ENCODE results near the gene HHATL.

DNA sequence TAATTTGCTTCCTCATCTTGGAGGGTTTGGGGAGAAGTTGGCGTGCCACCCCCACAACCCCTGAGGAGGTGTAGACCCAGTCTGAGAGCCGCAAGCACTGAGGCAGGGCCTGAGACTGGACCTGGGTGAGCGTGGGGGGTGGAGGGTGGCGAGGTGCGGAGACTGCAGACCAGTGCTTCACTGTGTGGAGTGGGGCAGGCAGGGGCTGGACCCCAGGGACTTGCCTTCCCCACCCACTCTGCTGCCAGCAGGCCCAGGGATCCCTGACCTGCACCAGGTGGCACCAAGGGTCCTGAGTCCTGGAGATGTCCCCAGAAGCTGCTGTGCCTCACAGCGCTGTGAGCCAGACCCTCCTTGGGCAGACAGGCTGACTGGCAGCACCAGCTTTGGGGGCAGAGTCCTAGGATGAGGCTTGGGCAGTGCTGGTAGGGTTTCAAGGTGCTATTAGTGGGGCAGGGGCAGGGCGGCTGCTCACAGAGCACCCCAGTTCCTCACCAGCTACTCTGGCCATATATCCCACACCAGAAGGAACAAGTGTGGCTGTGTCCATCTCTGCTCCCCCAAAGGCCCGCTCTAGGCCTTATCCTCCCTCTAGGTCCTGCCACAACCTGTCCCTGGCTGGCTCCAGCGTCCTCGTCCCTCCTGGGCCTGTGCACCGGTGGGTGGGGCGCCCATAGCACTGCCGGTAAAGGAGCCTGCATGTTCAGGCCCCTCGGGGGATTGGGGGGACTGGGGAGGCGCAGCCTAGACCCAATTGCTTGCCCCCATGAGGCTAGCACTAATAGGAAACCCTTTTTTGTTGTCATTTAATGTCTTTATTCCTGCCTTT lies 37.3 kb downstream of the HHATL start:
- no peak for TF ChIP-seq SP1 (IDR thresholded peaks at IDR 0.05)
- TF ChIP-seq CTCF (IDR thresholded peaks at IDR 0.05; ENCODE audit: low read depth, low read length, missing input control), result no peak
- TF ChIP-seq, protein P1, sequence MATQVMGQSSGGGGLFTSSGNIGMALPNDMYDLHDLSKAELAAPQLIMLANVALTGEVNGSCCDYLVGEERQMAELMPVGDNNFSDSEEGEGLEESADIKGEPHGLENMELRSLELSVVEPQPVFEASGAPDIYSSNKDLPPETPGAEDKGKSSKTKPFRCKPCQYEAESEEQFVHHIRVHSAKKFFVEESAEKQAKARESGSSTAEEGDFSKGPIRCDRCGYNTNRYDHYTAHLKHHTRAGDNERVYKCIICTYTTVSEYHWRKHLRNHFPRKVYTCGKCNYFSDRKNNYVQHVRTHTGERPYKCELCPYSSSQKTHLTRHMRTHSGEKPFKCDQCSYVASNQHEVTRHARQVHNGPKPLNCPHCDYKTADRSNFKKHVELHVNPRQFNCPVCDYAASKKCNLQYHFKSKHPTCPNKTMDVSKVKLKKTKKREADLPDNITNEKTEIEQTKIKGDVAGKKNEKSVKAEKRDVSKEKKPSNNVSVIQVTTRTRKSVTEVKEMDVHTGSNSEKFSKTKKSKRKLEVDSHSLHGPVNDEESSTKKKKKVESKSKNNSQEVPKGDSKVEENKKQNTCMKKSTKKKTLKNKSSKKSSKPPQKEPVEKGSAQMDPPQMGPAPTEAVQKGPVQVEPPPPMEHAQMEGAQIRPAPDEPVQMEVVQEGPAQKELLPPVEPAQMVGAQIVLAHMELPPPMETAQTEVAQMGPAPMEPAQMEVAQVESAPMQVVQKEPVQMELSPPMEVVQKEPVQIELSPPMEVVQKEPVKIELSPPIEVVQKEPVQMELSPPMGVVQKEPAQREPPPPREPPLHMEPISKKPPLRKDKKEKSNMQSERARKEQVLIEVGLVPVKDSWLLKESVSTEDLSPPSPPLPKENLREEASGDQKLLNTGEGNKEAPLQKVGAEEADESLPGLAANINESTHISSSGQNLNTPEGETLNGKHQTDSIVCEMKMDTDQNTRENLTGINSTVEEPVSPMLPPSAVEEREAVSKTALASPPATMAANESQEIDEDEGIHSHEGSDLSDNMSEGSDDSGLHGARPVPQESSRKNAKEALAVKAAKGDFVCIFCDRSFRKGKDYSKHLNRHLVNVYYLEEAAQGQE (IDR thresholded peaks at IDR 0.05), result no peak
- no peak for TF ChIP-seq JUND (IDR thresholded peaks at IDR 0.05)
- no peak for TF ChIP-seq MAX (IDR thresholded peaks at IDR 0.05)
- no peak for TF ChIP-seq RAD21 (IDR thresholded peaks at IDR 0.05)
- TF ChIP-seq ZBTB33 (IDR thresholded peaks at IDR 0.05), result no peak
- no peak for TF ChIP-seq TAF1 (conservative IDR thresholded peaks at IDR 0.05)

All from liver (tissue), 3 donors.